Hepatocyte (in vitro differentiated cells): ENCODE data around the gene GALNT18. TPM values are rescaled to one million over a fixed set of nuclear protein-coding genes. Genes with fewer than 3 reads are reported as not detected.

Source experiments
- DNase-seq: peaks from one replicate; pipeline ENCODE4 v3.0.0-alpha.2; 2016; ENCODE audit warnings: low spot score
- H2AFZ ChIP-seq: fragments of 200-600 bp; sonication (generic); 2 replicates; pipeline ENCODE4 v1.6.0; 2016; ENCODE audit warnings: antibody characterized with exemption, mild to moderate bottlenecking
- H3K27ac ChIP-seq: fragments of 200-600 bp; sonication (generic); 2 replicates; pipeline ENCODE4 v1.5.1; 2016; ENCODE audit warnings: mild to moderate bottlenecking
- H3K27me3 ChIP-seq: fragments of 200-600 bp; sonication (generic); 2 replicates; pipeline ENCODE4 v1.6.1; 2016
- H3K36me3 ChIP-seq: fragments of 200-600 bp; sonication (generic); replicated peaks from 2 replicates; pipeline ENCODE4 v1.5.1; 2016; ENCODE audit warnings: low read depth; ENCODE audit not compliant: insufficient read depth
- H3K4me1 ChIP-seq: fragments of 200-600 bp; sonication (generic); 2 replicates; pipeline ENCODE4 v1.5.1; 2016; ENCODE audit warnings: mild to moderate bottlenecking, moderate library complexity; ENCODE audit not compliant: insufficient read depth
- H3K4me2 ChIP-seq: fragments of 200-600 bp; sonication (generic); 2 replicates; pipeline ENCODE4 v1.6.0; 2016
- H3K4me3 ChIP-seq: fragments of 200-600 bp; sonication (generic); 2 replicates; pipeline ENCODE4 v1.5.1; 2016; ENCODE audit warnings: mild to moderate bottlenecking
- H3K79me2 ChIP-seq: fragments of 200-600 bp; sonication (generic); 2 replicates; pipeline ENCODE4 v1.6.0; 2017; ENCODE audit warnings: mild to moderate bottlenecking
- H3K9me2 ChIP-seq: fragments of 200-600 bp; sonication (generic); replicated peaks from 2 replicates; pipeline ENCODE4 v1.6.0; 2017; ENCODE audit warnings: mild to moderate bottlenecking; ENCODE audit not compliant: insufficient read depth
- H3K9me3 ChIP-seq: fragments of 200-600 bp; sonication (generic); 2 replicates; pipeline ENCODE4 v1.5.1; 2016; ENCODE audit warnings: low read depth, mild to moderate bottlenecking
- H4K20me1 ChIP-seq: fragments of 200-600 bp; sonication (generic); 2 replicates; pipeline ENCODE4 v1.6.0; 2016; ENCODE audit warnings: mild to moderate bottlenecking; ENCODE audit not compliant: insufficient read depth, poor library complexity, severe bottlenecking
- EZH2 ChIP-seq: fragments of 200-600 bp; sonication (generic); IDR thresholded peaks from 2 replicates; pipeline ENCODE4 v1.6.1; 2016; ENCODE audit warnings: antibody characterized with exemption, mild to moderate bottlenecking, borderline replicate concordance
- EZH2phosphoT487 ChIP-seq: fragments of 200-600 bp; sonication (generic); IDR thresholded peaks from one replicate; pipeline ENCODE4 v1.6.1; 2018; ENCODE audit warnings: antibody characterized with exemption, mild to moderate bottlenecking, low read depth, moderate library complexity; ENCODE audit not compliant: unreplicated experiment, severe bottlenecking
- WGBS: methylation state at CpG from one replicate; pipeline ENCODE4 v1.1.6; 2016; ENCODE audit warnings: low lambda C conversion rate; ENCODE audit errors: missing lambda C conversion rate; 5-methylcytosine and 5-hydroxymethylcytosine counted together
- polyA plus RNA-seq: library from polyadenylated mRNA; unstranded; fragments of >200 nt; fragmentation: Nextera tagmentation; extraction: Ambion mirVana; gene quantifications from 2 replicates; pipeline ENCODE4 v1.2.1, GENCODE V29; 2016
- total RNA-seq: library from RNA; depleted of rRNA; stranded (reverse); fragments of >200 nt; gene quantifications from 2 replicates; pipeline ENCODE4 v1.2.3, GENCODE V29; 2014
- TF ChIP-seq, protein P1 (sequence below): fragments of 200-600 bp; sonication (generic); IDR thresholded peaks from 2 replicates; pipeline ENCODE4 v1.5.1; 2016; ENCODE audit warnings: antibody characterized with exemption, mild to moderate bottlenecking; ENCODE audit not compliant: poor library complexity

The GALNT18 gene
- total and polyA plus RNA-seq, 2 experiments from 2014 or later: 11.6 to 22.4 TPM

DNA sequence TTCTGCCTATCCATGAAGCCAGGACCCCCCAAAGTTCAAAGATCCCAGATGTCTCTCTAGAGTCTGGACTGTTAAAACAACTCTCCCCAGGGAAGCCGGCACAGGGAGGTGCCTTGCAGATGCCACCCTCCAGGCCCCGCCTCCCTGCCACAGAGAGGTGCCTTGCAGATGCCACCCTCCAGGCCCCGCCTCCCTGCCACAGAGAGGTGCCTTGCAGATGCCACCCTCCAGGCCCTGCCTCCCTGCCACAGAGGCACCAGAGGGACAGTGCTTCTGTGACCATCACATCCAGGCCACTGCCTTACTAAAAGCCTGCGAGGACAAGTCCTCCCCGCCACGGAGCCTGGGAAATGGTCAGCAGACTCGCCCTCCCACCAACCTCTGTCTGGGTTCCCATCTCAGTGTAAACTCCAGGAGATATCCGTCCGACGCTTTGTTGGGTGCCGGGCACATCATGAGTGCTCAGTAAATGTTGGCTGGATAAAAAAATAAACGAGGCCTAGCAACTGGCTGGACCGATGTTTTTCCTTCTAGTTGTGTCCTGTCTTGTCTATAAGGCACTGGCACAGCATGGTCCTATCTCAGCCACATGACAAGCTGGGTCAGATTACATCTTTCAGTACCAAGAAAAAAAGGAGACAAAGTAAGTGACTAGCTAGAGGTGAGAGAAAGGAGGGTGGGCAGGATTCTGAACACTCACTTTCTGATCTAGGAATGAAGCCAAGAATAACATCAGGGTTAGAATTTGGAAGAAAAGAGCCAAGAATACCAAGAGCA lies 177.6 kb downstream of the GALNT18 start:
- Histone ChIP-seq H3K9me3 (no peaks in the 10 kb centered on the region), H3K4me2 (no peak overlapping the region), H3K9me2 (no peaks in the 10 kb centered on the region), H2AFZ (no peak overlapping the region), H3K4me1 (peaks cover 15% of the 10 kb centered on the region), H3K36me3 (no peaks in the 10 kb centered on the region), H3K27me3 (no peaks in the 10 kb centered on the region), H3K79me2 (no peaks in the 10 kb centered on the region), H3K4me3 (no peak overlapping the region), H3K27ac (no peak overlapping the region), H4K20me1 (no peaks in the 10 kb centered on the region)
- no peak for DNase-seq
- TF ChIP-seq, protein P1, sequence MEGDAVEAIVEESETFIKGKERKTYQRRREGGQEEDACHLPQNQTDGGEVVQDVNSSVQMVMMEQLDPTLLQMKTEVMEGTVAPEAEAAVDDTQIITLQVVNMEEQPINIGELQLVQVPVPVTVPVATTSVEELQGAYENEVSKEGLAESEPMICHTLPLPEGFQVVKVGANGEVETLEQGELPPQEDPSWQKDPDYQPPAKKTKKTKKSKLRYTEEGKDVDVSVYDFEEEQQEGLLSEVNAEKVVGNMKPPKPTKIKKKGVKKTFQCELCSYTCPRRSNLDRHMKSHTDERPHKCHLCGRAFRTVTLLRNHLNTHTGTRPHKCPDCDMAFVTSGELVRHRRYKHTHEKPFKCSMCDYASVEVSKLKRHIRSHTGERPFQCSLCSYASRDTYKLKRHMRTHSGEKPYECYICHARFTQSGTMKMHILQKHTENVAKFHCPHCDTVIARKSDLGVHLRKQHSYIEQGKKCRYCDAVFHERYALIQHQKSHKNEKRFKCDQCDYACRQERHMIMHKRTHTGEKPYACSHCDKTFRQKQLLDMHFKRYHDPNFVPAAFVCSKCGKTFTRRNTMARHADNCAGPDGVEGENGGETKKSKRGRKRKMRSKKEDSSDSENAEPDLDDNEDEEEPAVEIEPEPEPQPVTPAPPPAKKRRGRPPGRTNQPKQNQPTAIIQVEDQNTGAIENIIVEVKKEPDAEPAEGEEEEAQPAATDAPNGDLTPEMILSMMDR: no peak
- TF ChIP-seq EZH2 (no peak), EZH2phosphoT487 (no peak)
- 87% methylated on average over 13 of the region's 13 CpGs for WGBS

DNA sequence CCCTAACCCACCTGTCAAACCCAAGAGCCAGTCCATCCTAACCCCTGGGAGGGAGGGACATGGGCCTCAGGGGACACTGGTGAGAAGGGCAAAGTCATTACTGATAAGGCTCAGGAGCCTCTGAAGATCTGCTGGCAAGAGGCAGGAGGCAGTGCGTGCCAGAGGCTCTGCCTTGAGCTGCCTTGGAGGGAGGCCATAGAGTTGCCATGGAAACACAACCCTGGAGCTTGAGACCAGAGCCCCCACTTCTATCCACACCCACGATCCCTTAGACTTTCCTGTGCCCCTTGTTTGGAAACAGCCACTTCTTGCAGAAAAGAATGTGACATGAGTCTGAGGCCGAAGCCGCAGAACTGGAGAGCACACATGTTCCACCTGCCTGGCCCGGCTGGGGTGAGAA lies 179.0 kb downstream of the GALNT18 start:
- WGBS: 87% methylated on average over 5 of the region's 5 CpGs
- no peaks in the 10 kb centered on the region for H3K79me2 ChIP-seq
- H3K4me2 ChIP-seq: no peak overlapping the region
- peaks cover 15% of the 10 kb centered on the region for H3K4me1 ChIP-seq
- H3K4me3 ChIP-seq: no peak overlapping the region
- no peaks in the 10 kb centered on the region for H3K9me2 ChIP-seq
- H4K20me1 ChIP-seq: no peaks in the 10 kb centered on the region
- H3K36me3 ChIP-seq: no peaks in the 10 kb centered on the region
- DNase-seq: peak; percentile 24
- TF ChIP-seq EZH2 (no peak), EZH2phosphoT487 (no peak)
- TF ChIP-seq, protein P1: no peak
- no peaks in the 10 kb centered on the region for H3K9me3 ChIP-seq
- H3K27ac ChIP-seq: no peak overlapping the region
- no peaks in the 10 kb centered on the region for H3K27me3 ChIP-seq
- H2AFZ ChIP-seq: no peak overlapping the region

DNA sequence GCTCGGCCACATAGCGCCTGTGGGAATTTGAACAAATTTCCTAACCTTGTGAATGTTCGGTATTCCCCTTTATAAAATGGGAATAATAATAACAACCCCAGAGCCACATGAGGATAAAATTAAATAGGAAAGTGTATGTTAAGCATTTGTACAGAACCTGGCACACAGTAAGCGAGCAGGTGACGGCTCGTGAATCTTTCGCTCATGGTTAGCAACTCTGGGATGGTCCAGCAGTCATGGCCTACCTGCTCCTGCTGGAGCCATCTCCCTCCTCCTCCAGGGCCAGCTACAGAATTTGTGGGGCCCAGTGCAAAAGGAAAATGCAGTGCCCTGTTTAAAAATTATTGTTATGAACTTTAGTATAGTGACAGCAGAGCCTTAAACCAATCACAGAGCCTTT lies 180.3 kb downstream of the GALNT18 start:
- TF ChIP-seq EZH2phosphoT487: no peak
- TF ChIP-seq EZH2: no peak
- TF ChIP-seq, protein P1: no peak
- no peaks in the 10 kb centered on the region for H3K36me3 ChIP-seq
- WGBS: 92% methylated on average over 7 of the region's 7 CpGs
- H3K27me3 ChIP-seq: no peaks in the 10 kb centered on the region
- H3K4me2 ChIP-seq: no peak overlapping the region
- no peak overlapping the region for H3K4me3 ChIP-seq
- no peak for DNase-seq
- no peaks in the 10 kb centered on the region for H3K9me3 ChIP-seq
- no peak overlapping the region for H2AFZ ChIP-seq
- H3K79me2 ChIP-seq: no peaks in the 10 kb centered on the region
- H3K9me2 ChIP-seq: no peaks in the 10 kb centered on the region
- H3K27ac ChIP-seq: no peak overlapping the region
- H3K4me1 ChIP-seq: peaks cover 15% of the 10 kb centered on the region
- H4K20me1 ChIP-seq: no peaks in the 10 kb centered on the region
